Right lung (tissue), 5 donors: ENCODE measurements around the gene IL27RA. TPM values are rescaled to one million over a fixed set of nuclear protein-coding genes. Genes with fewer than 3 reads are reported as not detected.
"Not testable (repeated sequence)": the region's sequence is repeated elsewhere in the genome, so short reads cannot be mapped to it uniquely, and the experiment has no call there.

ENCODE experiments used
- DNase-seq, 2 donors: peaks; one replicate each; pipeline ENCODE4 v3.0.0-alpha.2; 2013
- polyA plus RNA-seq, 5 donors: library from polyadenylated mRNA; unstranded; fragments of 120-200 nt; gene quantifications; one replicate each; pipeline versions ENCODE4 v1.2.1 to v1.2.3, GENCODE V29; 2013; ENCODE audit warnings: inconsistent platforms in 1 of 5, low replicate concordance in 1 of 5; ENCODE audit not compliant: insufficient read length in 5 of 5, insufficient read depth in 1 of 5

The IL27RA gene
- polyA plus RNA-seq, 5 donors = 6.1 to 11.6 (median 6.7) TPM

- no peak for DNase-seq
Observed at GRCh38 chr19:14027856-14028450, 3.6 kb upstream of the IL27RA start, which contains the start of gene RLN3. RLN3 (plus strand) TSS chr19:14028148; CDS start chr19:14028205, 57 bp downstream.

GRCh38 chr19:14028901-14029300, 2.7 kb upstream of the IL27RA start:
- no peak for DNase-seq

DNA sequence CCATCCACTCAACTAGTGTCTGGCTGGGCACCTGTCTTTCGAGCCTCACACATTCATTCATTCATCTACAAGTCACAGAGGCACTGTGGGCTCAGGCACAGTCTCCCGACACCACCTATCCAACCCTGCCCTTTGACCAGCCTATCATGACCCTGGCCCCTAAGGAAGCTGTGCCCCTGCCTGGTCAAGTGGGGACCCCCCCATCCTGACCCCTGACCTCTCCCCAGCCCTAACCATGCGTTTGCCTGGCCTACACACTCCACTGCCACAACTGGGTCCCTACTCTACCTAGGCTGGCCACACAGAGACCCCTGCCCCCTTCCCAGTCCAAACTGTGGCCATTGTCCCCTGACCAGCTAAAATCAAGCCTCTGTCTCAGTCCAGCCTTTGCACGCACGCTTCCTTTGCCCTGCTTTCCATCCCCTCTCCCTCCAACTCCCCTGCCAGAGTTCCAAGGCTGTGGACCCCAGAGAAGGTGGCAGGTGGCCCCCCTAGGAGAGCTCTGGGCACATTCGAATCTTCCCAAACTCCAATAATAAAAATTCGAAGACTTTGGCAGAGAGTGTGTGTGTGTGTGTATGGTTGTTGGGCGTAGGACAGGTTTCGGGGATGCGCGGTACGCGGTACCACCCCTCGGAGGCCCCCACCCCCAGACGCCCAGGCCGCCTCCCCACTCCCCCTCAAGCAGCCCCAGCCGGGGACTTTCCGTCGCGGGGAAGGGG, 404 bp upstream of the IL27RA start:
- no peak for DNase-seq

DNA sequence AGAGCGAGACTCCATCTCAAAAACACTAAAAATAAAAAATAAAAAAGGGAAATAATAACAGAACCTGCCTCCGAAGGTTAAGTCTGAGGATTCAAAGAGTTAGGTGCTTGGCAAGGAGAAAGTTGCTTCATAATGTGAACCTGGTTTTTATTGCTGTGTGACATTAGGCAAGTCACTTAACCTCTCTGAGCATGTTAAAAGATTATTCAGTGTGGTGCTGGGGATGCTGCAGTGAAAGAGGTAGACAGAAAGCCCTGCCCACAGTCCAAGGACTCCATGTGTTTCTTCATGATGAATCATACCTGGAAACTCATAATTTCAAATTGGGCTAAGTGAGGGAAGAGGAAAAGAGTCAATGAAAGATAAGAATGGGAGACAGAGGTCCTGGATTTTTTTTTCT, 2.4 kb downstream of the IL27RA start:
- DNase-seq = no peak

DNA sequence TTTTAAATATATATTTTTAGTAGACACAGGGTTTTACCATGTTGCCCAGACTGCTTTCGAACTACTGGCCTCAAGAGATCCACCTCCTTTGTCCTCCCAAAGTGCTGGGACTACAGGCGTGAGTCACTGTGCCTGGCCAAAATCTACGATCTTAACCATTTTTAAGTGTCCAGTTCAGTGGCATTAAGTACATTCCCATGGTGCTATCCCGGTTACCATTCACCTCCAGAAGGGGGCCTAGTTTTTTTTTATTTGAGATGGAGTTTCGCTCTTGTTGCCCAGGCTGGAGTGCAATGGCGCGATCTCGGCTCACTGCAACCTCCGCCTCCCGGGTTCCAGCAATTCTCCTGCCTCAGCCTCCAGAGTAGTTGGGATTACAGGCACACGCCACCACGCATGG, 3.6 kb downstream of the IL27RA start:
- not testable (repeated sequence) for DNase-seq

DNA sequence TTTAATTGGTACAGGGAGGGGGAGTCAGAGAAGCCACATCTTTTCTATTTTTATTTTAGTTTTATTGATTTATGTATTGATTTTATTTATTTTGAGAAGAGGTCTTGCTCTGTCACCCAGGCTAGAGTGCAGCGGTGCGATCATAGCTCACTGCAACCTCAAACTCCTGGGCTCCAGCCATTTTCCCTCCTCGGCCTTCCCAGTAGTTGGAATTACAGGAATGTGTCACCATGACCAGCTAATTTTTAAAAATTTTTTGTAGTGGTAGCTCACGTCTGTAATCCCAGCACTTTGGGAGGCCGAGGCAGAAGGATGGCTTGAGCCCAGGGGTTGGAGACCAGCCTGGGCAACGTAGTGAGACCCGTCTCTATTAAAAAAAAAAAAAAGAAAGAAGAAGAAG, 4.1 kb downstream of the IL27RA start:
- no peak for DNase-seq

- no peak for DNase-seq
Observed at GRCh38 chr19:14039181-14039580, 7.6 kb downstream of the IL27RA start.

- peak in 1 of 2 donors; percentile 70 for DNase-seq
Observed at GRCh38 chr19:14042659-14043608, 11.4 kb downstream of the IL27RA start.

DNA sequence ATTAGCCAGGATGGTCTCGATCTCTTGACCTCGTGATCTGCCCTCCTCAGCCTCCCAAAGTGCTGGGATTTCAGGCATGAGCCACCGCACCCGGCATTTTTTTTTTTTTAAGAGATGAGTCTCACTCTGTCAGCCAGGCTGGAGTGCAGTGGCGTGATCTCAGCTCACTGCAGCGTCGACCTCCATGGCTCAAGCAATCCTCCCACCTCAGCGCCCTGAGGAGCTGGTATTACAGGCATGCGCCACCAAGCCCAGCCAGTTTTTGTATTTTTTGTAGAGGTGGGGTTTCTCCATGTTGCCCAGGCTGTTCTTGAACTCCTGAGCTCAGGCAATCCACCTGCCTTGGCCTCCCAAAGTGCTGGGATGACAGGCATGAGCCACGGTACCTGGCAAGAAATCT, 16.3 kb downstream of the IL27RA start:
- DNase-seq = not testable (repeated sequence)

DNA sequence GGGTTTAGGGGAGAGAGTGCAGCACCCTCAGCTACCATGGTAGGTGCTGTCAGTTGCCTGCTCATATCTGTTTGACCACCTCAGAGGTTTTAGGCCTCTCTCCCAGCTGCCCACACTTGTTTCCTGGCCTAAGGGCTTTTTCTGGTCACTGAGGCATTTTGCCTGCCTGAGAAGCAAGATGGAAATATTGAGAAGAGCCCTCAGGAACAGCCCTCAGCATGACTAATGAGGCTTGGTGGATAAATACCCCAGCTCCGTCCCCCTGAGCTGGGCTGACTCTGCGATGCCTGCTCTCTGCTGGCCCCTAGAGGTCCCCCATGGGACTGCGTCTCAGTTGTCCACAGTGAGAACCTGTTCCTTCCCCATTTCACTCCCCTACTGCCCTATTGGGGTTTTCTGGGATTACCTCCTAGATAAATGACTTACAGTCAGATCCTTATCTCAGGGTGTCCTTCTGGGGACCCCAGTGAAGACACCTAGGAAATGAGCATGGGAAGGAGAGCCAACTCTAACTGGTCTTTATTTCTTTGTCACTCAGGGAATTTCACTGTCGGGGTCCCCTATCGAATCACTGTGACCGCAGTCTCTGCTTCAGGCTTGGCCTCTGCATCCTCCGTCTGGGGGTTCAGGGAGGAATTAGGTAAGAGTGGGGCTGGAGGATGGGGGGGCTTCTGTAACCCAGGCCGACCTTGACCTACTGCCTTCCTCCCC, 17.0 kb downstream of the IL27RA start:
- DNase-seq = no peak

- no peak for DNase-seq
Observed at GRCh38 chr19:14050512-14050911, 18.9 kb downstream of the IL27RA start.

- DNase-seq = not testable (repeated sequence)
Observed at GRCh38 chr19:14050961-14051360, 19.4 kb downstream of the IL27RA start.

DNA sequence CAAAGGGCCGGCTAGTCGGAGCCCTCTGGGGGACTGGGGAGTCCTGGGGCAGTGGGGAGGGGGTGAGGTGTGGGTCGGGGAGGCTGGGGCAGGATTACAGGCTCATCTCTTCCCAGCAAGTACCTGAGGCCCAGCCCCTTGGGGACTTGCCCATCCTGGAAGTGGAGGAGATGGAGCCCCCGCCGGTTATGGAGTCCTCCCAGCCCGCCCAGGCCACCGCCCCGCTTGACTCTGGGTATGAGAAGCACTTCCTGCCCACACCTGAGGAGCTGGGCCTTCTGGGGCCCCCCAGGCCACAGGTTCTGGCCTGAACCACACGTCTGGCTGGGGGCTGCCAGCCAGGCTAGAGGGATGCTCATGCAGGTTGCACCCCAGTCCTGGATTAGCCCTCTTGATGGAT, 20.4 kb downstream of the IL27RA start:
- DNase-seq = no peak

- no peak for DNase-seq
Observed at GRCh38 chr19:14052470-14052869, 20.9 kb downstream of the IL27RA start.

GRCh38 chr19:14053032-14053431, 21.5 kb downstream of the IL27RA start:
- no peak for DNase-seq

- DNase-seq = no peak
Observed at GRCh38 chr19:14053500-14053899, 21.9 kb downstream of the IL27RA start.

- DNase-seq = no peak
Observed at GRCh38 chr19:14054099-14054498, 22.5 kb downstream of the IL27RA start.

DNA sequence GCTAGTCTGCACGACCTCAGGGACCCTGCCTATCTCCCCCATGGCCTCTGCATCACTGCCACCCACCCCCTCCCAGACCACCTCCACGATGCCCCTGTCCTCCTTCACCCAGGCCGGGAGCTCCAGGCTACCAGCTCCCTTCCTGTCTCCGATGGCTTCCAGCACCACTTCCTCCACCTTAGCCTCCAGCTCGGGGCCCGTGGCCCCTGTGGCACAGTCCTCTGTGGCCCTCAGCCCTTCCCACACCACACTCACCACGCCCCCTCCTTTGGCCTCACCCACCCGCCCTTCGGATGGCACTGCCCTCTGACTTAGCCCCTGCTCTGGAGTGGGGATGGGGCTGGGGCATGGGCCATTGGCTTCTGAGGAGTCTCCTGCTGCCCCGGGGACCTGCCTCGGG, 23.2 kb downstream of the IL27RA start:
- no peak for DNase-seq

DNA sequence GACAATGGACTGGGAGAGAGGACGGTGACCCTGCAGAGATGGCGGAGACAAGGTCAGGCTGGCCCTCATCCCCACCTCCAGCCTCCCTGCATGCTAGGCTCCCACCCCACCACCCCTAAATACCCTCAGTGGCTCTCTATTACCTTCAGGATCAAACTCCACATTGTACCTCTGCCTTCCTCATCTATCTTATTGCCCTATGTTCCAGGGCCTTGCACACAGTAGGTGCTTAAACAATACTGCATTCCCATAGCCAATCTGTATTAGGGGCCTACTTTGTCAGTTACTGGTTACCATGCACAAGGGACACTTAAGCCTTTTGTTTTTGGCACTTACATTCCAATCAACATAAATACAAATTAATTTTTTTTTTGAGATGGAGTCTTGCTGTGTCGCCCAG, 23.8 kb downstream of the IL27RA start:
- no peak for DNase-seq

DNA sequence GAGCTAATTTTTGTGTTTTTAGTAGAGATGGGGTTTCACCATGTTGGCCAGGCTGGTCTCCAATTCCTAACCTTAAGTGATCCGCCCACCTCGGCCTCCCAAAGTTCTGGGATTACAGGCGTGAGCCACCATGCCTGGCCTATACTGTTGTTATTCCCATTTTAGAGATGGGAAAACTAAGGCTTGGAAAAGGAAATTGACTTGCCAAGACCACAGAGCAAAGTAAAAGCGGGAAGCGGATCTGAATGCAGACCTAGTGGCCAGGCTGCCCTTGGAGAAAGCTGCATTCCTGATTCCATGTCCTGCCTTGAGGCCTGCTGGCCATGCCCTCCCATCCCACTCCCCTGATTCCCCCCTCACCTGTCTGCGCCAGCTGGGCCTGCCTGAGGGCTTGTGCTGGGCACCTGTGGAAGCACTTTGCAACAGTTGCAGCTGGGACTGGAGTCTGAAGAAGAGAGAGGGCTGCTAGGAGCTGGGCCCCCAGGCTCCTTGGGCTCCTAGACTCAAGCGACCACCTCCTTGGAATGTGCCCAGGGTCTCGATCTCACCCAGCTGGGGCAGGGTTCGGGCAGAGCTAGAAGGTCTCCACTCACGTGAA, 24.6 kb downstream of the IL27RA start:
- DNase-seq = no peak

DNA sequence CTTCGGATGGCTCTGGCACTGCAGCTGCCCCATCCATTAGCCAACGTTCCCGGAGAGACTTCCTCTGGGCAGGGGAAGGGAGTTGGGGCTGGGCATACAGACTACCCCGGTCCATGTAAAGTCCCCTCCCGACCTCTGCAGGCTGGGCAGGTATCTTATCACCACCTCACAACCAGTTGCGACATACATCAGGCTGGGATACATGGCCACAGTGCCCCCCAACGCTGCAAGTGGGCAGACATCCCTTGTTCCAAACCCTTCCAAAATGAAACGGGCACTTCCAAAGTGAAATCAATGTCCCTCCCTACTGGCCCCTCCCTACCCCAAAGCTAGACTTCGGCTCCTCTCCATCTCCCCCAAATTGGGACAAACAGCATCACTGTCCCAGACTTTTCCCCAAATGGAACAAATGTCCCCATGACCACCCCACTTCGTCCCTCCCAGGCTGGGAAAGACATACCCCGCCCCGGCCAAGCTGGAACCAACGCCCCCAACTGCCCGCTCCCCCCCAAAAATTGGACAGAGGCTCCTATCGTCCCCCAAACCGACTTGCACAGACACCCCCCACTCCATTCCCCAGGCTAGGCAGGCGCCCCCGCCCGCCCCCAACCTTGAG, 25.3 kb downstream of the IL27RA start:
- DNase-seq = no peak
